DOHH2 (cell line): Measurements from ENCODE around the gene TBC1D14.

Experiments
- H3F3A ChIP-seq: fragments of 200-600 bp; sonication (generic), shearing (Covaris generic); 2 replicates; pipeline ENCODE4 v1.6.0; 2016; ENCODE audit warnings: antibody characterized with exemption, mild to moderate bottlenecking; ENCODE audit not compliant: control insufficient read depth, insufficient read depth
- H3K27ac ChIP-seq: fragments of 200-600 bp; sonication (generic); 2 replicates; pipeline ENCODE4 v1.5.1; 2014; ENCODE audit warnings: low read depth, mild to moderate bottlenecking, low read length, moderate library complexity
- H3K27me3 ChIP-seq: fragments of 200-600 bp; sonication (generic); 2 replicates; pipeline ENCODE4 v1.6.1; 2014; ENCODE audit warnings: mild to moderate bottlenecking, low read length, mixed read lengths; ENCODE audit not compliant: control insufficient read depth
- H3K36me3 ChIP-seq: fragments of 200-600 bp; sonication (generic); 2 replicates; pipeline ENCODE4 v1.6.1; 2014; ENCODE audit warnings: mild to moderate bottlenecking, low read length, moderate library complexity, mixed read lengths; ENCODE audit not compliant: control insufficient read depth
- H3K4me1 ChIP-seq: fragments of 200-600 bp; sonication (generic); 2 replicates; pipeline ENCODE4 v1.6.1; 2014; ENCODE audit warnings: mild to moderate bottlenecking, low read length, mixed read lengths; ENCODE audit not compliant: control insufficient read depth
- H3K4me2 ChIP-seq: fragments of 200-600 bp; sonication (generic); 2 replicates; pipeline ENCODE4 v1.6.0; 2014; ENCODE audit warnings: mild to moderate bottlenecking, low read length, moderate library complexity
- H3K4me3 ChIP-seq: fragments of 200-600 bp; sonication (generic); 2 replicates; pipeline ENCODE4 v1.5.1; 2014; ENCODE audit warnings: mild to moderate bottlenecking, low read length, mixed read lengths
- H3K79me2 ChIP-seq: fragments of 200-600 bp; sonication (generic); 2 replicates; pipeline ENCODE4 v1.6.1; 2014; ENCODE audit warnings: mild to moderate bottlenecking, low read length, mixed read lengths; ENCODE audit not compliant: control insufficient read depth
- H3K9me2 ChIP-seq: fragments of 200-600 bp; sonication (generic); replicated peaks from 2 replicates; pipeline ENCODE4 v1.6.1; 2014; ENCODE audit warnings: mild to moderate bottlenecking, low read length, mixed read lengths; ENCODE audit not compliant: control insufficient read depth
- H3K9me3 ChIP-seq: fragments of 200-600 bp; sonication (generic); 2 replicates; pipeline ENCODE4 v1.6.1; 2014; ENCODE audit warnings: antibody characterized with exemption, low read length, mixed read lengths; ENCODE audit not compliant: control insufficient read depth, insufficient read depth
- H4K20me1 ChIP-seq: fragments of 200-600 bp; sonication (generic); 2 replicates; pipeline ENCODE4 v1.6.0; 2014; ENCODE audit warnings: low read depth, mild to moderate bottlenecking, antibody characterized with exemption, low read length, moderate library complexity; ENCODE audit not compliant: control insufficient read depth, insufficient read depth
- EZH2phosphoT487 ChIP-seq: fragments of 200-600 bp; sonication (generic); IDR thresholded peaks from 2 replicates; pipeline ENCODE4 v1.6.1; 2017; ENCODE audit warnings: borderline replicate concordance, mild to moderate bottlenecking, antibody characterized with exemption, low read length, moderate library complexity, mixed read lengths
- TF ChIP-seq, protein P1 (sequence below): fragments of 200-600 bp; sonication (generic); IDR thresholded peaks from one replicate; pipeline ENCODE4 v1.5.1; 2014; ENCODE audit warnings: antibody characterized with exemption, mild to moderate bottlenecking, low read depth, low read length; ENCODE audit not compliant: poor library complexity, severe bottlenecking

Gene TBC1D14

DNA sequence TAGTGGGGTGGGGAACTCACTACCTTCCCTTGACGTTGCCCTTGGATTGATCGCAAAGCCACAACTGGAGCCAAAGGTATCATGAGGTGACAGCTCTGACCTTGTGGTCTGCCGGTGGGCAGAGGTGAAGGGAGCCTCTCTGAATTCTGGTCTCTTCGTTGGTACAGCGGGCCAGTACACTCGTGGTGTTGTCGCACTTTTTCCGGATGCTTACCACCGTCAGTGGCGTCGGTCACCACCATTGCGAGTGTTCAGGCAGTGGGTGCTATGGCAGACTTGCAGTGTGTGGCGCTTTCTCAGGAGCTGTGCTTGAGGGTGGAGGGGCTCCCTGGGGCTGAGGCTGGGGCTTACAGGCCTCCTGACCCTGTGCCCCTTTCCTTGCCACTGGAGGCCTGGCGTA, 163.4 kb downstream of the TBC1D14 start:
- Histone ChIP-seq H3K4me2 (no peak overlapping the region), H3K9me3 (no peaks in the 10 kb centered on the region), H3K4me1 (peaks cover 13% of the 10 kb centered on the region), H3K9me2 (no peaks in the 10 kb centered on the region), H3K79me2 (peaks cover 7% of the 10 kb centered on the region), H3K36me3 (no peaks in the 10 kb centered on the region), H4K20me1 (no peaks in the 10 kb centered on the region; the same call in 1 of the 2 replicates), H3K27ac (no peak overlapping the region), H3F3A (no peaks in the 10 kb centered on the region), H3K27me3 (0 out of 2 replicates have a peak, but pooled peaks cover 3% of the 10 kb centered on the region), H3K4me3 (no peak overlapping the region)
- TF ChIP-seq, protein P1, sequence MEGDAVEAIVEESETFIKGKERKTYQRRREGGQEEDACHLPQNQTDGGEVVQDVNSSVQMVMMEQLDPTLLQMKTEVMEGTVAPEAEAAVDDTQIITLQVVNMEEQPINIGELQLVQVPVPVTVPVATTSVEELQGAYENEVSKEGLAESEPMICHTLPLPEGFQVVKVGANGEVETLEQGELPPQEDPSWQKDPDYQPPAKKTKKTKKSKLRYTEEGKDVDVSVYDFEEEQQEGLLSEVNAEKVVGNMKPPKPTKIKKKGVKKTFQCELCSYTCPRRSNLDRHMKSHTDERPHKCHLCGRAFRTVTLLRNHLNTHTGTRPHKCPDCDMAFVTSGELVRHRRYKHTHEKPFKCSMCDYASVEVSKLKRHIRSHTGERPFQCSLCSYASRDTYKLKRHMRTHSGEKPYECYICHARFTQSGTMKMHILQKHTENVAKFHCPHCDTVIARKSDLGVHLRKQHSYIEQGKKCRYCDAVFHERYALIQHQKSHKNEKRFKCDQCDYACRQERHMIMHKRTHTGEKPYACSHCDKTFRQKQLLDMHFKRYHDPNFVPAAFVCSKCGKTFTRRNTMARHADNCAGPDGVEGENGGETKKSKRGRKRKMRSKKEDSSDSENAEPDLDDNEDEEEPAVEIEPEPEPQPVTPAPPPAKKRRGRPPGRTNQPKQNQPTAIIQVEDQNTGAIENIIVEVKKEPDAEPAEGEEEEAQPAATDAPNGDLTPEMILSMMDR = no peak
- TF ChIP-seq EZH2phosphoT487 = no peak

DNA sequence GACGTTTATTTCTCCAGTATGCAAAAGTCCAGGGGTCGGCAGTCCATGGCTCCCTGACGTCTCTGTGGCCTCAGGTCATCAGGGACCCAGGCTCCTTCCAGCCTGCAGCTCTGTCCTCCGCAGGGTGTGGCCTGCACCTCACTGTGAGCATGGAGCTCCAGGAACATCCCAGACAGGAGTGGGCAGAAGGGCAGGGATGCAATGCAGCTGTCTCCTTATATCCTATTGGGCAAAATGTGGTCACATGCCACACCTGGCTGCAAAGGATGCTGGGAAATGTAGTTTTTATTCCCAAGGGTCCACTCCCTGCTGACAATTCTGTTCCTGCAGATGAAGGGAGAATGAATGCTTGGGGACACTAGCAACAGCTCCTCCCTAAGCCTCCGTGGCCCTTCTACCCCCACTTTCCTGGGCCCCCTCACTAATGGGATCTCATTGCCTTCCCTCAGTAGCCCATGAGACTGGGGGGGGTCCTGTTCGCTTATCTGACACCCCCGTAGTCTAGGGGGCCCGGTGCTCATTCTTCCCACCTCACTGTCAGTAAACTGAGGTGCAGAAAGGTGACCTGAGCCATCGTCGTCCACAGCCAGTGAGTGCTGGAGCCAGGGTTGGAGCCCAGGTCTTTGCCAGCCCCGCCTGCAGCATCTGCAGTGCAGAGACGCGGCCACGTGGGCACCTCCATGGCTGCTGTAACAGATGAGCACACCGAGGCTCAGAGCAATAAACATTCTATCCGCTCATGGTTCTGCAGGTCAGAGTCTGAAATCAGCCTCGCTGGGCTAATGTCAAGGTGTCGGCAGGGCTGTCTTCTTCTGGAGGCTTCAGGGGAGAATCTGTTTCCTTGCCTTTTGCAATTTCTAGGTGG, 164.1 kb downstream of the TBC1D14 start:
- Histone ChIP-seq H3K27me3 (0 out of 2 replicates have a peak, but pooled peaks cover 3% of the 10 kb centered on the region), H3K4me1 (peaks cover 11% of the 10 kb centered on the region), H3K36me3 (no peaks in the 10 kb centered on the region), H3K4me2 (no peak overlapping the region), H3K27ac (no peak overlapping the region), H3K9me3 (no peaks in the 10 kb centered on the region), H4K20me1 (no peaks in the 10 kb centered on the region; the same call in 1 of the 2 replicates), H3K79me2 (peaks cover 3% of the 10 kb centered on the region; the same call in 1 of the 2 replicates), H3K9me2 (no peaks in the 10 kb centered on the region), H3K4me3 (no peak overlapping the region), H3F3A (no peaks in the 10 kb centered on the region)
- TF ChIP-seq, protein P1 = no peak
- TF ChIP-seq EZH2phosphoT487 = no peak

DNA sequence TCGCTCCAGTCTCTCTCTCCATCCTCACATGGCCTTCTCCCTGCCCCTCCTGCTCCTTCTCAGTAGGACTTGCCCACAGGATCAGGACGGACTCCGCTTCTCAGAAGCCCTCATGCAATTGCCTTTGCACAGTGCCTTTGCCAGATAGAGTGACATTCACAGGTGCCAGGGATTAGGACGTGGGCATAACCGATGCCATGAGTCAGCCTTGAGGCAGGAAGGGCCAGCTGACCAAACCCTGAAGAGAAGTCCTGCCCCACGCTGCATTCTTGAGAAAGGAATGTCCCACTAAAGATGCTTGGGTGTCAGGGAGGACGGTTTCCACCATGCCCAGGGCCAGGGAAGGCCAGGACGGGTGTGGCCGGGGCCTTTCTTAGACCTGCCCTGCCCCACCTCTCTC, 164.8 kb downstream of the TBC1D14 start:
- no peak overlapping the region for H3K4me2 ChIP-seq
- no peak for TF ChIP-seq EZH2phosphoT487
- TF ChIP-seq, protein P1 = no peak
- peaks cover 6% of the 10 kb centered on the region for H3K4me1 ChIP-seq
- no peaks in the 10 kb centered on the region for H3K9me3 ChIP-seq
- H3K27ac ChIP-seq = no peak overlapping the region
- no peaks in the 10 kb centered on the region for H3F3A ChIP-seq
- H3K4me3 ChIP-seq = no peak overlapping the region
- H3K79me2 ChIP-seq = no peaks in the 10 kb centered on the region
- H3K36me3 ChIP-seq = no peaks in the 10 kb centered on the region
- 0 out of 2 replicates have a peak, but pooled peaks cover 3% of the 10 kb centered on the region for H3K27me3 ChIP-seq
- no peaks in the 10 kb centered on the region; the same call in 1 of the 2 replicates for H4K20me1 ChIP-seq
- H3K9me2 ChIP-seq = no peaks in the 10 kb centered on the region
